GM12878 (cell line): ENCODE measurements around the gene SLIT1. TPM values are rescaled to one million over a fixed set of nuclear protein-coding genes. Genes with fewer than 3 reads are reported as not detected.

Experiments used
- HDAC6 ChIP-seq: fragments of 200-600 bp; sonication (generic); IDR thresholded peaks from one replicate; pipeline ENCODE4 v1.8.0; 2017; ENCODE audit warnings: antibody characterized with exemption; ENCODE audit not compliant: unreplicated experiment
- POU2F2 ChIP-seq: IDR thresholded peaks from 3 replicates; pipeline ENCODE4 v1.6.1; 2011; ENCODE audit warnings: low read depth, mild to moderate bottlenecking, low read length, borderline replicate concordance
- polyA plus RNA-seq, 11 experiments: library from polyadenylated mRNA; depleted of rRNA in 4 of 11; unstranded in 6 of 11; stranded (reverse) in 5 of 11; fragments of >200 nt; fragmentation: Nextera tagmentation in 4 of 11; fragmentation: Illumina TruSeq in 1 of 11; extraction: Ambion mirVana in 4 of 11; extraction: Trizol in 1 of 11; gene quantifications; 1 replicate in 1 of 11; 2 replicates in 10 of 11; pipeline versions ENCODE4 v1.2.1 to v1.2.3, GENCODE V29; 2011 to 2016; ENCODE audit warnings: inconsistent platforms in 2 of 11, missing spikeins in 2 of 11, low read depth in 1 of 11
- total RNA-seq, 4 experiments: library from RNA; depleted of rRNA in 3 of 4; stranded (reverse); fragments of >200 nt in 3 of 4; fragmentation: Illumina TruSeq in 1 of 4; extraction: Trizol in 1 of 4; gene quantifications; 2 replicates each; pipeline versions ENCODE4 v1.2.1 to v1.2.3, GENCODE V29; 2013 to 2021
- TF ChIP-seq, protein P1 (sequence below): IDR thresholded peaks from 2 replicates; pipeline ENCODE4 v1.6.1; 2012; ENCODE audit warnings: improper control_type of control experiment, low read depth, low read length; ENCODE audit not compliant: insufficient replicate concordance
- TF ChIP-seq, protein P2 (sequence below): IDR thresholded peaks from 2 replicates; pipeline ENCODE4 v1.6.1; 2011; ENCODE audit warnings: borderline replicate concordance, low read depth, mild to moderate bottlenecking, moderate library complexity, low read length; ENCODE audit not compliant: insufficient read depth, poor library complexity, severe bottlenecking

The SLIT1 gene
- total and polyA plus RNA-seq, 10 of the 15 experiments (the other 5 are each of a cell fraction or from before 2014, with no cell fraction given): 0.04 to 0.19 (median 0.06) TPM; not detected in 4

DNA sequence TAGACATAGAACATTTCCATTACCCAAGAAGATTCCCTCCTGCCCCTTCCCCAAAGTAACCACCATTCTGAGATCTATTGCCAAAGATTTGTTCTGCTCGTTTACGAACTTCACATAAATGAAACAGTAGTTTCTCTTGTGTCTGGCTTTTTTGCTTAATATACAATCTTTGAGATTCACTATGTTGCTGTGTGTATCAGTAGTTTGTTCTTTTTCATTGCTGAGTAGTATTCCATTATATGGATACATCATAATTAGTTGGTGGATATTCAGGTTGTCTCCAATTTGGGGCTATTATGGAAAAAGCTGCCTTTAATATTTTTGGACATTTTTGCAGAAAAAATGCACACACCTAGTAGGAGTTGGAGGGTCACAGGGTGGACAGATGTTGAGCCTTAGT is 124.3 kb downstream of the SLIT1 start (continued):
- TF ChIP-seq, protein P1, sequence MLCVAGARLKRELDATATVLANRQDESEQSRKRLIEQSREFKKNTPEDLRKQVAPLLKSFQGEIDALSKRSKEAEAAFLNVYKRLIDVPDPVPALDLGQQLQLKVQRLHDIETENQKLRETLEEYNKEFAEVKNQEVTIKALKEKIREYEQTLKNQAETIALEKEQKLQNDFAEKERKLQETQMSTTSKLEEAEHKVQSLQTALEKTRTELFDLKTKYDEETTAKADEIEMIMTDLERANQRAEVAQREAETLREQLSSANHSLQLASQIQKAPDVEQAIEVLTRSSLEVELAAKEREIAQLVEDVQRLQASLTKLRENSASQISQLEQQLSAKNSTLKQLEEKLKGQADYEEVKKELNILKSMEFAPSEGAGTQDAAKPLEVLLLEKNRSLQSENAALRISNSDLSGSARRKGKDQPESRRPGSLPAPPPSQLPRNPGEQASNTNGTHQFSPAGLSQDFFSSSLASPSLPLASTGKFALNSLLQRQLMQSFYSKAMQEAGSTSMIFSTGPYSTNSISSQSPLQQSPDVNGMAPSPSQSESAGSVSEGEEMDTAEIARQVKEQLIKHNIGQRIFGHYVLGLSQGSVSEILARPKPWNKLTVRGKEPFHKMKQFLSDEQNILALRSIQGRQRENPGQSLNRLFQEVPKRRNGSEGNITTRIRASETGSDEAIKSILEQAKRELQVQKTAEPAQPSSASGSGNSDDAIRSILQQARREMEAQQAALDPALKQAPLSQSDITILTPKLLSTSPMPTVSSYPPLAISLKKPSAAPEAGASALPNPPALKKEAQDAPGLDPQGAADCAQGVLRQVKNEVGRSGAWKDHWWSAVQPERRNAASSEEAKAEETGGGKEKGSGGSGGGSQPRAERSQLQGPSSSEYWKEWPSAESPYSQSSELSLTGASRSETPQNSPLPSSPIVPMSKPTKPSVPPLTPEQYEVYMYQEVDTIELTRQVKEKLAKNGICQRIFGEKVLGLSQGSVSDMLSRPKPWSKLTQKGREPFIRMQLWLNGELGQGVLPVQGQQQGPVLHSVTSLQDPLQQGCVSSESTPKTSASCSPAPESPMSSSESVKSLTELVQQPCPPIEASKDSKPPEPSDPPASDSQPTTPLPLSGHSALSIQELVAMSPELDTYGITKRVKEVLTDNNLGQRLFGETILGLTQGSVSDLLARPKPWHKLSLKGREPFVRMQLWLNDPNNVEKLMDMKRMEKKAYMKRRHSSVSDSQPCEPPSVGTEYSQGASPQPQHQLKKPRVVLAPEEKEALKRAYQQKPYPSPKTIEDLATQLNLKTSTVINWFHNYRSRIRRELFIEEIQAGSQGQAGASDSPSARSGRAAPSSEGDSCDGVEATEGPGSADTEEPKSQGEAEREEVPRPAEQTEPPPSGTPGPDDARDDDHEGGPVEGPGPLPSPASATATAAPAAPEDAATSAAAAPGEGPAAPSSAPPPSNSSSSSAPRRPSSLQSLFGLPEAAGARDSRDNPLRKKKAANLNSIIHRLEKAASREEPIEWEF: no peak
- TF ChIP-seq HDAC6: no peak
- TF ChIP-seq POU2F2: no peak
- TF ChIP-seq, protein P2, sequence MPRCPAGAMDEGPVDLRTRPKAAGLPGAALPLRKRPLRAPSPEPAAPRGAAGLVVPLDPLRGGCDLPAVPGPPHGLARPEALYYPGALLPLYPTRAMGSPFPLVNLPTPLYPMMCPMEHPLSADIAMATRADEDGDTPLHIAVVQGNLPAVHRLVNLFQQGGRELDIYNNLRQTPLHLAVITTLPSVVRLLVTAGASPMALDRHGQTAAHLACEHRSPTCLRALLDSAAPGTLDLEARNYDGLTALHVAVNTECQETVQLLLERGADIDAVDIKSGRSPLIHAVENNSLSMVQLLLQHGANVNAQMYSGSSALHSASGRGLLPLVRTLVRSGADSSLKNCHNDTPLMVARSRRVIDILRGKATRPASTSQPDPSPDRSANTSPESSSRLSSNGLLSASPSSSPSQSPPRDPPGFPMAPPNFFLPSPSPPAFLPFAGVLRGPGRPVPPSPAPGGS: no peak
- TF ChIP-seq, all 136 proteins: peak for 0
